Uterus (tissue), 4 donors: ENCODE data around the gene RMND5B. TPM values are rescaled to one million over a fixed set of nuclear protein-coding genes. Genes with fewer than 3 reads are reported as not detected.

Source experiments
- DNase-seq, 2 donors: peaks; one replicate each; pipeline ENCODE4 v3.0.0-alpha.2; 2019 to 2020
- H3K27ac ChIP-seq, 2 donors: fragments of 200-600 bp; sonication (generic); 1 replicate in 1 of 2; 2 replicates in 1 of 2; pipeline ENCODE4 v1.5.1; 2016 to 2018
- H3K27me3 ChIP-seq, 2 donors: fragments of 200-600 bp; sonication (generic); one replicate each; pipeline ENCODE4 v1.5.1; 2018 to 2019; ENCODE audit warnings: control low read depth in 1 of 2
- H3K36me3 ChIP-seq, 2 donors: fragments of 200-600 bp; sonication (generic); one replicate each; pipeline ENCODE4 v1.5.1; 2019; ENCODE audit warnings: control low read depth in 1 of 2
- H3K4me1 ChIP-seq, 2 donors: fragments of 200-600 bp; sonication (generic); one replicate each; pipeline ENCODE4 v1.5.1; 2018 to 2019; ENCODE audit warnings: control low read depth in 1 of 2
- H3K4me3 ChIP-seq, 2 donors: fragments of 200-600 bp; sonication (generic); 1 replicate in 1 of 2; 2 replicates in 1 of 2; pipeline ENCODE4 v1.5.1; 2018 to 2019; ENCODE audit warnings: mild to moderate bottlenecking in 1 of 2
- H3K9me3 ChIP-seq, 2 donors: fragments of 200-600 bp; sonication (generic); one replicate each; pipeline ENCODE4 v1.5.1; 2019; ENCODE audit warnings: control low read depth in 1 of 2
- POLR2A ChIP-seq, 2 donors: fragments of 450-650 bp; IDR thresholded peaks; one replicate each; pipeline ENCODE4 v1.6.1; 2016; ENCODE audit warnings: antibody characterized with exemption in 2 of 2, mild to moderate bottlenecking in 1 of 2, moderate library complexity in 1 of 2
- intact Hi-C: fragments of 100-400 bp; cut with DNase I; formaldehyde crosslinking; loops from one replicate; pipeline ENCODE4 v1.15.1; 2023; ENCODE audit warnings: low total_unique reads
- total RNA-seq, 4 donors: library from RNA; depleted of rRNA in 3 of 4; stranded (reverse); fragments of >200 nt in 3 of 4; gene quantifications; one replicate each; pipeline versions ENCODE4 v1.1.0 to v1.2.4, GENCODE V29; 2014 to 2023
- TF ChIP-seq, protein P1 (sequence below), 4 experiments: fragments of 200-600 bp in 2 of 4; fragments of 450-650 bp in 2 of 4; sonication (generic) in 2 of 4; IDR thresholded peaks; one replicate each; pipeline ENCODE4 v1.5.1; 2016 to 2019; ENCODE audit warnings: antibody characterized with exemption in 4 of 4, mild to moderate bottlenecking in 2 of 4, moderate library complexity in 1 of 4
- donor health status: DM: yes; HTN: yes; CAD: no.

RMND5B gene
- total RNA-seq, 4 donors from 2014 or later = 29.7 to 52.3 (median 39.9) TPM

GRCh38 chr5:178090856-178091255 lies 40.0 kb upstream of the RMND5B start:
- Histone ChIP-seq H3K27me3 (no peaks in the 10 kb centered on the region), H3K9me3 (peaks cover 0 to 7% of the 10 kb centered on the region in 2 donors), H3K27ac (no peak overlapping the region), H3K36me3 (no peaks in the 10 kb centered on the region), H3K4me1 (no peaks in the 10 kb centered on the region), H3K4me3 (no peak overlapping the region)
- intact Hi-C loops = no loop called here
- no peak for DNase-seq
- TF ChIP-seq POLR2A (IDR thresholded peaks at IDR 0.05) = no peak
- TF ChIP-seq, protein P1, sequence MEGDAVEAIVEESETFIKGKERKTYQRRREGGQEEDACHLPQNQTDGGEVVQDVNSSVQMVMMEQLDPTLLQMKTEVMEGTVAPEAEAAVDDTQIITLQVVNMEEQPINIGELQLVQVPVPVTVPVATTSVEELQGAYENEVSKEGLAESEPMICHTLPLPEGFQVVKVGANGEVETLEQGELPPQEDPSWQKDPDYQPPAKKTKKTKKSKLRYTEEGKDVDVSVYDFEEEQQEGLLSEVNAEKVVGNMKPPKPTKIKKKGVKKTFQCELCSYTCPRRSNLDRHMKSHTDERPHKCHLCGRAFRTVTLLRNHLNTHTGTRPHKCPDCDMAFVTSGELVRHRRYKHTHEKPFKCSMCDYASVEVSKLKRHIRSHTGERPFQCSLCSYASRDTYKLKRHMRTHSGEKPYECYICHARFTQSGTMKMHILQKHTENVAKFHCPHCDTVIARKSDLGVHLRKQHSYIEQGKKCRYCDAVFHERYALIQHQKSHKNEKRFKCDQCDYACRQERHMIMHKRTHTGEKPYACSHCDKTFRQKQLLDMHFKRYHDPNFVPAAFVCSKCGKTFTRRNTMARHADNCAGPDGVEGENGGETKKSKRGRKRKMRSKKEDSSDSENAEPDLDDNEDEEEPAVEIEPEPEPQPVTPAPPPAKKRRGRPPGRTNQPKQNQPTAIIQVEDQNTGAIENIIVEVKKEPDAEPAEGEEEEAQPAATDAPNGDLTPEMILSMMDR (IDR thresholded peaks at IDR 0.05) = no peak

DNA sequence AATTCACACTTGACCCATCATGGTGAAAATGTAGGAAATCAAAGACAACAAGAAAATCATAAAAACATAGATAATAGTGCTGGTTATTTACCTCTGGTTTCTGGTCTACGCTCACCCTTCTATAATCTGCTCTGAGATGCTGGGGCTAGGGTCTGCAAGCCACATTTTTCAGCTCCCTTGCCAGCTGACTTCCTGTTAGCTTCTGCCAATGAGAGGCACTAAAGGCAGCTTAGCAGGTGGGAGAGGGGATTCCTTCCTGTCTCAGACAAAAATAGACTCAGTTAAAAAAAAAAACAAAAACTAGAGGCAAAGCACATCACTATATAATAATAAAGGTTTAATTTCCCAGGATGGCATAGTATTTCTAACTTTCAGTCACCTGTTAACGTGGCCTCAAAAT lies 37.7 kb upstream of the RMND5B start:
- Histone ChIP-seq H3K36me3 (no peaks in the 10 kb centered on the region), H3K4me1 (no peaks in the 10 kb centered on the region), H3K27ac (no peak overlapping the region), H3K4me3 (no peak overlapping the region), H3K9me3 (peaks cover 0 to 7% of the 10 kb centered on the region in 2 donors), H3K27me3 (no peaks in the 10 kb centered on the region)
- no peak for DNase-seq
- TF ChIP-seq, protein P1 (IDR thresholded peaks at IDR 0.05) = no peak
- no peak for TF ChIP-seq POLR2A (IDR thresholded peaks at IDR 0.05)
- intact Hi-C loops = no loop called here

DNA sequence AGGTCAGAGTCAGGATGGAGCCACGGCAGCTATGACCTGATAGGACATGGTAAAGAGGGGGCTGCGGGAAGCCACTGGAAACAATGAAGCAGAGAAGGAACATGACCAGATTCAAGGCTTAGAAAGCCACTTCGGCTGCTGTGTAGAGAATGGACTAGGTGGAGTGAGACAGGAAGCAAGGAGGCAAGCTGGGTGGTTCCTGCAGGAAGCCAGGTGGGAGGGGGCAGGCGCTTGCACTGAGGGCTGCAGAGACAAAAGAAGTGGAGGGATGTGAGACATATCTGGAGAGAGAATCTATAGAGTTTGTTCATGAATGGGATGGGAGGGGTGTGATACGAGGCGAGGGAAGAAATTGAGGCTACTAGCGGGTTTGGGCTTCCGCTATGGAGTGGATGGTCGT lies 36.5 kb upstream of the RMND5B start:
- Histone ChIP-seq H3K4me3 (no peak overlapping the region), H3K27ac (no peak overlapping the region), H3K4me1 (no peaks in the 10 kb centered on the region), H3K9me3 (peaks cover 0 to 7% of the 10 kb centered on the region in 2 donors), H3K27me3 (no peaks in the 10 kb centered on the region), H3K36me3 (no peaks in the 10 kb centered on the region)
- TF ChIP-seq POLR2A (IDR thresholded peaks at IDR 0.05) = no peak
- TF ChIP-seq, protein P1 (IDR thresholded peaks at IDR 0.05) = no peak
- no peak for DNase-seq
- intact Hi-C loops = no loop called here

GRCh38 chr5:178098685-178099084 lies 32.1 kb upstream of the RMND5B start:
- no peak overlapping the region for H3K4me3 ChIP-seq
- TF ChIP-seq, protein P1 (IDR thresholded peaks at IDR 0.05) = no peak
- no peak for TF ChIP-seq POLR2A (IDR thresholded peaks at IDR 0.05)
- intact Hi-C loops = no loop called here
- no peaks in the 10 kb centered on the region for H3K36me3 ChIP-seq
- H3K27me3 ChIP-seq = no peaks in the 10 kb centered on the region
- H3K27ac ChIP-seq = no peak overlapping the region
- H3K9me3 ChIP-seq = no peaks in the 10 kb centered on the region
- no peaks in the 10 kb centered on the region for H3K4me1 ChIP-seq
- no peak for DNase-seq

DNA sequence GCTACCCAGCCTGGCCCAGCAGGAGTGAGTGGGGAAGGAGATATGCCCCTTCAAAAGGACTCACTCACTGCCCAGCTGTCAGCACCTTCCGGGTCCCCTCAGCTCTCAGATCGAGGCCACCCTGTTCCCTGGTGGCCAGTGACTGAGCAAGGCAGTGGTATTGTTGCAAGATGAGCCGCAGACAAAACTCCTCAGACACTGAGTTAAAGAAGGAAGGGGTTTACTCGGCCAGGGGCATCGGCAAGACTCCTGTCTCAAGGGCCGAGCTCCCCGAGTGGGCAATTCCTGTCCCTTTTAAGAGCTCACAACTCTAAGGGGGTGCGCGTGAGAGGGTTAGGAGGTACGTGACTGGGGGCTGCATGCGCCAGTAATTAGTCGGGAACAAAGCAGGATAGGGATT lies 27.2 kb upstream of the RMND5B start:
- DNase-seq = no peak
- intact Hi-C loops = no loop called here
- Histone ChIP-seq H3K4me1 (no peaks in the 10 kb centered on the region), H3K27ac (no peak overlapping the region), H3K4me3 (no peak overlapping the region), H3K9me3 (no peaks in the 10 kb centered on the region), H3K36me3 (no peaks in the 10 kb centered on the region), H3K27me3 (no peaks in the 10 kb centered on the region)
- TF ChIP-seq, protein P1 (IDR thresholded peaks at IDR 0.05) = no peak
